Spinal cord (tissue), 10 donors: ENCODE data around the gene ATN1. TPM values are rescaled to one million over a fixed set of nuclear protein-coding genes. Genes with fewer than 3 reads are reported as not detected.

Source experiments
- DNase-seq, 6 donors: peaks; one replicate each; pipeline versions ENCODE4 v3.0.0 to v3.0.0-alpha.2; 2013 to 2015; ENCODE audit warnings: low spot score in 6 of 6, low read depth in 4 of 6
- H3K27ac ChIP-seq: one replicate; pipeline ENCODE4 v1.5.1; 2013; ENCODE audit warnings: low read depth, low read length, control low read depth
- H3K27me3 ChIP-seq: one replicate; pipeline ENCODE4 v1.6.1; 2013; ENCODE audit warnings: low read length; ENCODE audit not compliant: control insufficient read depth, insufficient read depth
- H3K36me3 ChIP-seq: one replicate; pipeline ENCODE4 v1.6.1; 2013; ENCODE audit warnings: low read length; ENCODE audit not compliant: control insufficient read depth, insufficient read depth
- H3K4me1 ChIP-seq: one replicate; pipeline ENCODE4 v1.6.1; 2013; ENCODE audit warnings: low read length; ENCODE audit not compliant: control insufficient read depth, insufficient read depth
- H3K4me3 ChIP-seq: one replicate; pipeline ENCODE4 v1.5.1; 2013; ENCODE audit warnings: low read depth, low read length, control low read depth
- H3K9me3 ChIP-seq: one replicate; pipeline ENCODE4 v1.6.1; 2013; ENCODE audit warnings: low read length; ENCODE audit not compliant: control insufficient read depth, insufficient read depth
- WGBS: methylation state at CpG from one replicate; pipeline ENCODE4 v1.1.5; 2013; ENCODE audit warnings: missing lambda C conversion rate; ENCODE audit not compliant: insufficient coverage; 5-methylcytosine and 5-hydroxymethylcytosine counted together
- polyA plus RNA-seq, 2 donors: library from polyadenylated mRNA; unstranded; fragments of 120-200 nt; gene quantifications; one replicate each; pipeline ENCODE4 v1.2.1, GENCODE V29; 2013; ENCODE audit not compliant: insufficient read length in 2 of 2
- total RNA-seq, 2 donors: library from RNA; depleted of rRNA in 1 of 2; stranded (reverse); fragments of 120-200 nt in 1 of 2; fragments of >200 nt in 1 of 2; gene quantifications; one replicate each; pipeline versions ENCODE4 v1.2.3 to v1.2.4, GENCODE V29; 2013 to 2014
- donor health status: healthy.

ATN1 gene
- total and polyA plus RNA-seq, 4 donors = 23.1 to 228 (median 117) TPM

DNA sequence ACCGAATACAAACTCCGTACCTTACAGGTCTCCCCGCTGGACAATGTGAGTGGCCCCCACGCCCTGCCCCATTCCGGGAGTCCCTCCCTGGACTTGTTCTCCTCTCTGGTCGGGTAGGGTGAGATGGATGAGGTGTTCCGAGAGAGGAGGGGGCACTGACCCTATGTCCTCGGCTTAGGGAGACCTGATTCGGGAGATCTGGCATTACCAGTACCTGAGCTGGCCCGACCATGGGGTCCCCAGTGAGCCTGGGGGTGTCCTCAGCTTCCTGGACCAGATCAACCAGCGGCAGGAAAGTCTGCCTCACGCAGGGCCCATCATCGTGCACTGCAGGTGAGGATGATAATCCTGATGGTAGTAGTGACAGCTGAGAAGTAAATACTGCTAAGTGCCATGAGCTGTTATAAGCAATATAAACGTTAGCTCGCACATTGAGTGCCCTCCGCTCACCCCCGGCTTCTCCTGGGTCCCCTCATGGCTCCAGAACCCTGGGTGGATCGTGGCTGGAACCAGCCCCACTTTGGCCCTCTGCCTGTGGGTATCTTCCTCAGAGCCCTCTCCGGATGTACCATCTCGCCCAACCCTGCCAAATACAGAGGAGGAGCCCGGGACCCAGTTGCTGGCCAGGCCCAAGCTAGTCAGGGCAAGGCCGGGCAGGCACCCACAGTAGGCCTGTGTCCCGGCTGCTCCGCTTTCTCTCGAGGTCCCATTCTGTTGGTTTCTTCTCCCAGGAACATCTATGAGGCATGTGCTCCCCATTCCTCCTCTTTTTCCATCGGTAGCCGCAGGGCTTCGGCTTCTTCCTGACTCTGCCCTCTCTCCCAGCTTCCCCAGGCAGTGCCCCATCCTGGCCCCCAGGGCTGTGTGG is 30.2 kb downstream of the ATN1 start:
- Histone ChIP-seq H3K4me3 (no peak overlapping the region), H3K9me3 (no peaks in the 10 kb centered on the region), H3K36me3 (peaks cover 12% of the 10 kb centered on the region), H3K27me3 (no peaks in the 10 kb centered on the region), H3K27ac (no peak overlapping the region), H3K4me1 (peaks cover 55% of the 10 kb centered on the region)
- 84% methylated on average over 23 of the region's 28 CpGs for WGBS
- DNase-seq = no peak

- H3K27ac ChIP-seq = no peak overlapping the region
- H3K9me3 ChIP-seq = no peaks in the 10 kb centered on the region
- H3K4me3 ChIP-seq = no peak overlapping the region
- peaks cover 15% of the 10 kb centered on the region for H3K36me3 ChIP-seq
- no peak for DNase-seq
- H3K4me1 ChIP-seq = peaks cover 49% of the 10 kb centered on the region
- WGBS = 80% methylated on average over 9 of the region's 10 CpGs
- no peaks in the 10 kb centered on the region for H3K27me3 ChIP-seq
Measured at GRCh38 chr12:6958609-6959057, 30.9 kb downstream of the ATN1 start.

- Histone ChIP-seq H3K27ac (no peak overlapping the region), H3K36me3 (peaks cover 15% of the 10 kb centered on the region), H3K4me1 (peaks cover 48% of the 10 kb centered on the region), H3K27me3 (no peaks in the 10 kb centered on the region), H3K9me3 (no peaks in the 10 kb centered on the region), H3K4me3 (no peak overlapping the region)
- WGBS = 74% methylated on average over 17 of the region's 24 CpGs
- DNase-seq = no peak
Measured at GRCh38 chr12:6959058-6959804, 31.5 kb downstream of the ATN1 start.

- H3K36me3 ChIP-seq = peaks cover 21% of the 10 kb centered on the region
- no peak overlapping the region for H3K4me3 ChIP-seq
- DNase-seq = no peak
- 90% methylated on average over 20 of the region's 26 CpGs for WGBS
- no peaks in the 10 kb centered on the region for H3K9me3 ChIP-seq
- H3K27me3 ChIP-seq = no peaks in the 10 kb centered on the region
- H3K27ac ChIP-seq = no peak overlapping the region
- H3K4me1 ChIP-seq = peaks cover 53% of the 10 kb centered on the region
Measured at GRCh38 chr12:6959805-6960592, 32.2 kb downstream of the ATN1 start.

DNA sequence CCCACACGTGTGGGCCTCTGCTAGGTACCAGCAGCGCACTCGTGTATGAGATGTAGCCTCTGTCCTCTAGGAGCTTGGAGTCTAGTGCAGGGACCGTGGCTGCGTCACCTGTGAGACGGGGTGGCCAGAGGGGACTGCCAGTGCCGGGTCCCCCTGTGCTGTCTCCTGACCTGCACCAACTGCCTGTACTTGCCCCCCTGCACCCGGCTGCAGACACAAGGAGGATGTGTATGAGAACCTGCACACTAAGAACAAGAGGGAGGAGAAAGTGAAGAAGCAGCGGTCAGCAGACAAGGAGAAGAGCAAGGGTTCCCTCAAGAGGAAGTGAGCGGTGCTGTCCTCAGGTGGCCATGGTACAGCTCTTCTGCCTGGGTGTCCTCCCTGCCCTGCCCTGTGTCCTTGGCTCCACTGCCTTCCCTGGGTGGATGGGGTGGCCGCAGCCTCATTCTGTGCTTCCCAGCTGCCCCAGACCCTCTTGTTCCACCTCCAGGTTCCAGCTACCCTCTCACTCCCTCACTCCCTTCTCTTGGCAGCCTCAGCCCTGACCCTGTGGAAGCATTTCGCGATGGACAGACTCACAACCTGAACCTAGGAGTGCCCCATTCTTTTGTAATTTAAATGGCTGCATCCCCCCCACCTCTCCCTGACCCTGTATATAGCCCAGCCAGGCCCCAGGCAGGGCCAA is 33.0 kb downstream of the ATN1 start:
- Histone ChIP-seq H3K9me3 (no peaks in the 10 kb centered on the region), H3K4me3 (no peak overlapping the region), H3K36me3 (peaks cover 23% of the 10 kb centered on the region), H3K27ac (peak overlapping the region; percentile 25), H3K27me3 (no peaks in the 10 kb centered on the region), H3K4me1 (peaks cover 53% of the 10 kb centered on the region)
- WGBS = 79% methylated on average over 13 of the region's 13 CpGs
- DNase-seq = no peak

GRCh38 chr12:6961278-6961694 is 33.5 kb downstream of the ATN1 start:
- Histone ChIP-seq H3K4me3 (no peak overlapping the region), H3K27me3 (no peaks in the 10 kb centered on the region), H3K27ac (peak overlapping the region; percentile 25), H3K4me1 (peaks cover 53% of the 10 kb centered on the region), H3K9me3 (no peaks in the 10 kb centered on the region), H3K36me3 (peaks cover 23% of the 10 kb centered on the region)
- no peak for DNase-seq
- 72% methylated on average over 17 of the region's 24 CpGs for WGBS

DNA sequence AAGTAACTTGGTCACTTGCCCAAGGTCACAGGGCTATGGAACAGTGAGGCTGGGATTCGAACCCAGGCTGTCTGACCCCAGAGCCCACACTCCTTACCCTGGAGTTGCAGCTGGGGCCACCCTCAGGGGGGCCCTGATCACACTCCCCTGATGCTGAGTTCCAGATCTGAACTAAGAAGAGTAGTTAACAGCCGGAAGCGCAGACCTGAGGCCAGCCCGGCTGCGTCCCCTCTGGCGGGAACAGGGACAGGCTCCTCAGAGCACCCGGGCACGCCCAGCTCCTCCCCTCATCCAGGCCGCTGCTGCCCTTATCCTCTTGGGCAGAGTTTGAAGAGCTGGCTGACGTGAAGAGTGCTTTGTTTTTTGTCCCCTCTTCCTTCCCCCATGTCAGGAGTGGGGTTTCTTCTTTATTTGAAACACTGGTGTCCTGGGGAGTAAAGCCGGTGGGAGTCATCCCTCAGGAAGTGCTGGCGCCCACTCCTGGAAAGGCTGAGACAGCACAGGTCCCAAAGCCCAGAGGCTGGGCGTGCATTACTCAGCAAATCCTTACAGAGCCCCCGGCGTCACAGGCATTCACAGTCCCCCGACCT is 34.0 kb downstream of the ATN1 start:
- Histone ChIP-seq H3K4me3 (no peak overlapping the region), H3K27ac (peak overlapping the region; percentile 8), H3K36me3 (peaks cover 26% of the 10 kb centered on the region), H3K4me1 (peaks cover 53% of the 10 kb centered on the region), H3K9me3 (no peaks in the 10 kb centered on the region), H3K27me3 (no peaks in the 10 kb centered on the region)
- peak in 2 of 6 donors; percentile 32 to 63 for DNase-seq
- 15% methylated on average over 13 of the region's 16 CpGs for WGBS

- Histone ChIP-seq H3K4me3 (no peak overlapping the region), H3K27me3 (no peaks in the 10 kb centered on the region), H3K36me3 (peaks cover 31% of the 10 kb centered on the region), H3K9me3 (no peaks in the 10 kb centered on the region), H3K27ac (no peak overlapping the region), H3K4me1 (peaks cover 53% of the 10 kb centered on the region)
- DNase-seq = no peak
- 57% methylated on average over 21 of the region's 25 CpGs for WGBS
Measured at GRCh38 chr12:6962285-6963015, 34.7 kb downstream of the ATN1 start.
